ENCODE measurements around the gene APBA3.
"Not testable (repeated sequence)": the region's sequence is repeated elsewhere in the genome, so short reads cannot be mapped to it uniquely, and the experiment has no call there.

The APBA3 gene

DNA sequence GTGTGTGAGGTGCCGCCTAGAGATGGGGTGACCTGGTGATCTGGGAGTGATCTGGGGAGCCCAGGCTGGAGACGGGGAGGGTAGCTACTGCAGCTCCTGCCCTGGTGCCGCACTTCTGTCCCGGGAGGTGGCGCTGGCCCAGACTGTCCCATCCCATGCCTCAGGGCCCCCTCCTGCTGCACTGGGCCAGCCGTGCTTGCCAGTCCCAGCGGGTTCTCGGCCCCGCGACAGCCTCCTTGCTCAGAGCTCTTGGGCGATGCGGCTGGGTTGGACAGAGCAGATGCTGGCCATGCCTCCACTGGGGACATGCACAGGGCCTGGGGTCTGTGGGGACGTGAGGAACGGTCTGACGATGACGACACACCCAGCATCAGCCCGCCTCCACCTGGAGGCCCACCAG, 8.0 kb upstream of the APBA3 start:
- POLR2A ChIA-PET: no interaction called here
- TF ChIP-seq, protein P1, sequence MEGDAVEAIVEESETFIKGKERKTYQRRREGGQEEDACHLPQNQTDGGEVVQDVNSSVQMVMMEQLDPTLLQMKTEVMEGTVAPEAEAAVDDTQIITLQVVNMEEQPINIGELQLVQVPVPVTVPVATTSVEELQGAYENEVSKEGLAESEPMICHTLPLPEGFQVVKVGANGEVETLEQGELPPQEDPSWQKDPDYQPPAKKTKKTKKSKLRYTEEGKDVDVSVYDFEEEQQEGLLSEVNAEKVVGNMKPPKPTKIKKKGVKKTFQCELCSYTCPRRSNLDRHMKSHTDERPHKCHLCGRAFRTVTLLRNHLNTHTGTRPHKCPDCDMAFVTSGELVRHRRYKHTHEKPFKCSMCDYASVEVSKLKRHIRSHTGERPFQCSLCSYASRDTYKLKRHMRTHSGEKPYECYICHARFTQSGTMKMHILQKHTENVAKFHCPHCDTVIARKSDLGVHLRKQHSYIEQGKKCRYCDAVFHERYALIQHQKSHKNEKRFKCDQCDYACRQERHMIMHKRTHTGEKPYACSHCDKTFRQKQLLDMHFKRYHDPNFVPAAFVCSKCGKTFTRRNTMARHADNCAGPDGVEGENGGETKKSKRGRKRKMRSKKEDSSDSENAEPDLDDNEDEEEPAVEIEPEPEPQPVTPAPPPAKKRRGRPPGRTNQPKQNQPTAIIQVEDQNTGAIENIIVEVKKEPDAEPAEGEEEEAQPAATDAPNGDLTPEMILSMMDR (IDR thresholded peaks at IDR 0.05; ENCODE audit: insufficient read depth, low read length, missing control alignments): no peak
- no peak for DNase-seq (ENCODE audit: low read depth, low spot score)
- CTCF ChIA-PET: no interaction called here
- H3K4me3 ChIP-seq (ENCODE audit: low read depth, low read length): no peak overlapping the region

GRCh38 chr19:3768748-3769099, 7.2 kb upstream of the APBA3 start:
- POLR2A ChIA-PET: no interaction called here
- TF ChIP-seq, protein P1 (IDR thresholded peaks at IDR 0.05; ENCODE audit: insufficient read depth, low read length, missing control alignments): no peak
- CTCF ChIA-PET: no interaction called here
- H3K4me3 ChIP-seq (ENCODE audit: low read depth, low read length): no peak overlapping the region
- DNase-seq (ENCODE audit: low read depth, low spot score): no peak

DNA sequence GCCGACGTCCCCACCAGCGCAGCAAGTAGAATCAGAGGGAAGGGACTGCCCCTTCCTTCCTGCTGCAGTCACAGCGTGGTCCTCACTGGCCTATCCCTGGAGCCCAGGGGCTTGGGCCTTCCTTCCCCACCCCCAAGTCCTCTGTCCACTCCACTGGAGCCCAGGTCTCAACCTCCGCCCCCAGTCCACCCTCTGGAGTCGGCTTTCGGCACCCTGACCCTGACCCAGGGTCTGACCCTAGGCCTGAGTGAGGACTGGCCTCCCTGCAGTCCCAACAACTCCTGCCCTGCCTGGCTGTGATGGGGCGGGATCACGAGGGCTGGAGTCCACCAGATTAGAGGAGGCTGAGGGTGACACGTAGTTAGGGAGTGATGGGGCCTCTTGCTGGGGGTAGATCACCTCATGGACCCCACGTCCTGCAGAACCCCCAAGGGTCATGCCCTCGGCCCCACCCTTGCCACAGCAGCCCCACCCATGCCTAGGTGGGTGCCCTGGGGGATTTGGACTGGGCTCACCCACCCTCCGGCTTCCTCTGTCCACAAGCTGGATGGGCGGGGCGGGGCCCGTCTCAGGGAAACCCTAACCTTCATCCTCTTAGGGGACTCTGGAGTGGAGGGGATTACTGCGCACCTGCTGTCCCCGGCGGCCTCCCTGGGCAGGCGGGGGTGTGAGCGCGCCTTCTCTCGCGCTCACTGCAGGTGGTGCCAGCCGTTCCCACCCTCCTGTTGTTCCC, 6.7 kb upstream of the APBA3 start:
- no peak for DNase-seq (ENCODE audit: low read depth, low spot score)
- TF ChIP-seq, protein P1 (IDR thresholded peaks at IDR 0.05; ENCODE audit: insufficient read depth, low read length, missing control alignments): no peak
- POLR2A ChIA-PET: no interaction called here
- no peak overlapping the region for H3K4me3 ChIP-seq (ENCODE audit: low read depth, low read length)
- CTCF ChIA-PET: no interaction called here

- TF ChIP-seq, protein P1 (IDR thresholded peaks at IDR 0.05; ENCODE audit: insufficient read depth, low read length, missing control alignments): no peak
- DNase-seq (ENCODE audit: low read depth, low spot score): no peak
- H3K4me3 ChIP-seq (ENCODE audit: low read depth, low read length): no peak overlapping the region
- CTCF ChIA-PET: no interaction called here
- POLR2A ChIA-PET: no interaction called here
Measured at GRCh38 chr19:3767050-3767449, 5.6 kb upstream of the APBA3 start.

- TF ChIP-seq, protein P1 (IDR thresholded peaks at IDR 0.05; ENCODE audit: insufficient read depth, low read length, missing control alignments): no peak
- no peak overlapping the region for H3K4me3 ChIP-seq (ENCODE audit: low read depth, low read length)
- ChIA-PET CTCF (no interaction called here), POLR2A (no interaction called here)
- no peak for DNase-seq (ENCODE audit: low read depth, low spot score)
Measured at GRCh38 chr19:3766520-3766919, 5.0 kb upstream of the APBA3 start.

GRCh38 chr19:3765757-3766156, 4.3 kb upstream of the APBA3 start:
- H3K4me3 ChIP-seq (ENCODE audit: low read depth, low read length); CTCF ChIA-PET; POLR2A ChIA-PET; DNase-seq (ENCODE audit: low read depth, low spot score): not testable (repeated sequence)

- ChIA-PET CTCF (no interaction called here), POLR2A (no interaction called here)
- H3K4me3 ChIP-seq (ENCODE audit: low read depth, low read length): no peak overlapping the region
- no peak for DNase-seq (ENCODE audit: low read depth, low spot score)
- TF ChIP-seq, protein P1 (IDR thresholded peaks at IDR 0.05; ENCODE audit: insufficient read depth, low read length, missing control alignments): no peak
Measured at GRCh38 chr19:3765121-3765520, 3.6 kb upstream of the APBA3 start.
